Gastrocnemius medialis (tissue), 4 donors: ENCODE measurements around the gene XYLT1.

Source experiments
- CTCF ChIP-seq, 5 experiments: fragments of 450-650 bp in 3 of 5; fragments of 200-600 bp in 2 of 5; sonication (generic) in 2 of 5; IDR thresholded peaks in 4 of 5; conservative IDR thresholded peaks in 1 of 5; 1 replicate in 4 of 5; 2 replicates in 1 of 5; pipeline ENCODE4 v1.5.1; 2016 to 2019; ENCODE audit warnings: antibody characterized with exemption in 5 of 5, mild to moderate bottlenecking in 3 of 5, moderate library complexity in 3 of 5
- POLR2A ChIP-seq, 2 donors: fragments of 450-650 bp; IDR thresholded peaks; one replicate each; pipeline ENCODE4 v1.6.1; 2017; ENCODE audit warnings: antibody characterized with exemption in 2 of 2, mild to moderate bottlenecking in 2 of 2, moderate library complexity in 2 of 2

- TF ChIP-seq CTCF (IDR thresholded peaks at IDR 0.05 in 4 of 5, conservative IDR thresholded peaks at IDR 0.05 in 1 of 5) (no peak), POLR2A (IDR thresholded peaks at IDR 0.05) (no peak)
Observed at GRCh38 chr16:17330044-17330443, 140.7 kb downstream of the XYLT1 start.
